Large intestine (tissue), 3 donors: ENCODE measurements around the gene OSBPL7. TPM values are rescaled to one million over a fixed set of nuclear protein-coding genes. Genes with fewer than 3 reads are reported as not detected.

Experiments
- DNase-seq, 2 donors: peaks; one replicate each; pipeline versions ENCODE4 v3.0.0 to v3.0.0-alpha.2; 2013
- H3K27ac ChIP-seq: one replicate; pipeline ENCODE4 v1.5.1; 2013; ENCODE audit warnings: low read length
- H3K27me3 ChIP-seq: 2 replicates; pipeline ENCODE4 v1.6.1; 2013; ENCODE audit warnings: low read length; ENCODE audit not compliant: control insufficient read depth, insufficient read depth
- H3K36me3 ChIP-seq: 2 replicates; pipeline ENCODE4 v1.6.1; 2013; ENCODE audit warnings: low read length; ENCODE audit not compliant: control insufficient read depth, insufficient read depth
- H3K4me1 ChIP-seq: one replicate; pipeline ENCODE4 v1.6.1; 2013; ENCODE audit warnings: low read length; ENCODE audit not compliant: control insufficient read depth, insufficient read depth
- H3K4me3 ChIP-seq: one replicate; pipeline ENCODE4 v1.5.1; 2013; ENCODE audit warnings: low read length
- H3K9me3 ChIP-seq: one replicate; pipeline ENCODE4 v1.6.1; 2013; ENCODE audit warnings: mild to moderate bottlenecking, low read depth, low read length, moderate library complexity; ENCODE audit not compliant: control insufficient read depth
- WGBS: methylation state at CpG from one replicate; pipeline ENCODE4 v1.1.5; 2013; ENCODE audit warnings: low lambda C conversion rate; ENCODE audit not compliant: insufficient coverage; 5-methylcytosine and 5-hydroxymethylcytosine counted together
- polyA plus RNA-seq: library from polyadenylated mRNA; unstranded; fragments of 120-200 nt; gene quantifications from one replicate; pipeline ENCODE4 v1.2.1, GENCODE V29; 2013

Gene OSBPL7
- polyA plus RNA-seq, 1 donor = 19.9 TPM

DNA sequence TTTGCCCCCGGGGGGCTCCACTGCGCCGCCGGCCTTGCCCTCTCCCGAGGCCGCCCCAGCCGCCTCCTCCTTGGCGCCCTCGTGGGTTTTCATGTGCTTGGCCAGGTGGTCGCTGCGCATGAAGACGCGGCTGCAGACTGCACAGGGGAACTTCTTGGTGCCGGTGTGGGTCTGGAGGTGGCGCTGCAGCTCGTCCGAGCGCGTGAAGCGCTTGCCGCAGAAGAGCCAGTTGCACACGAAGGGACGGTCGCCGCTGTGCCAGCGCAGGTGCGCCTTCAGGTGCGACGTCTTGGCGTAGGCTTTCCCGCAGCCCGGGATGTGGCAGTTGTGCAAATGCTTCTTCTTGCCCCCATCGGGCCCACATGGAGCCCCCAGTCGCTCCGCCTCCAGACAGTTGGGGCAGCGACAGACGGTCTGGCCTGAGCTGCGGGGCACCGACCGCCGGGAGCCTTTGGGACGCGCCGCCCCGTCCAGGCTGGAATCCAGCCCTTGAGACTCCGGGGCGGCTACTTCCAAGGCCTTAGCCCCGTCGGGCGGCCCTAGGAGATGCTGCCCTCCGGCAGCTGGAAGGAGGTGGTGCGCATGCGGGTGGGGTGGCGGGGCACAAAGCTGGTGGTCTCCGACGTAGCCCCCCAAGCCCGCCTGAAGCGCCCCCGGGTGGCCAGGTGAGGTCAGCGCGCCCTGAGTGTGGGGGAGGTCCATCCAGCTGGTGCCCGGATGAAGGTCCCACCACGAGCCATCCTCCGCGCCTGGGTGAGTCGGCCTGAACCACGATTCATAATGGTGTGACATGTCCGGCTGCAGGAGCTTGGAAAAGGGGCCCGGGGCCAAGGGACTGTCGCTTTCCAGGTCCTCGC, 26.0 kb upstream of the OSBPL7 start:
- H3K36me3 ChIP-seq = no peaks in the 10 kb centered on the region
- no peak for DNase-seq
- H3K4me3 ChIP-seq = no peak overlapping the region
- peaks cover 61% of the 10 kb centered on the region for H3K27me3 ChIP-seq
- no peak overlapping the region for H3K27ac ChIP-seq
- H3K4me1 ChIP-seq = peaks cover 35% of the 10 kb centered on the region
- WGBS = no CpG with 5 or more reads among the region's 71 CpGs
- H3K9me3 ChIP-seq = peaks cover 3% of the 10 kb centered on the region

GRCh38 chr17:47846716-47847340, 25.2 kb upstream of the OSBPL7 start:
- Histone ChIP-seq H3K27me3 (peaks cover 54% of the 10 kb centered on the region), H3K4me1 (peaks cover 36% of the 10 kb centered on the region)
- no CpG with 5 or more reads among the region's 31 CpGs for WGBS

GRCh38 chr17:47845716-47846075, 24.1 kb upstream of the OSBPL7 start:
- Histone ChIP-seq H3K36me3 (no peaks in the 10 kb centered on the region), H3K9me3 (peaks cover 3% of the 10 kb centered on the region), H3K27ac (no peak overlapping the region), H3K4me3 (no peak overlapping the region), H3K4me1 (peaks cover 38% of the 10 kb centered on the region), H3K27me3 (peaks cover 45% of the 10 kb centered on the region)
- DNase-seq = no peak
- WGBS = no CpG with 5 or more reads among the region's 3 CpGs

More at GRCh38 chr17:47846716-47847340, 25.2 kb upstream of the OSBPL7 start:
- Histone ChIP-seq H3K36me3 (no peaks in the 10 kb centered on the region), H3K9me3 (peaks cover 3% of the 10 kb centered on the region), H3K4me3 (no peak overlapping the region), H3K27ac (no peak overlapping the region)
- DNase-seq = no peak

- Histone ChIP-seq H3K4me1 (peaks cover 36% of the 10 kb centered on the region), H3K27me3 (peaks cover 38% of the 10 kb centered on the region)
- no peak for DNase-seq
Measured at GRCh38 chr17:47844814-47845715, 23.5 kb upstream of the OSBPL7 start.

DNA sequence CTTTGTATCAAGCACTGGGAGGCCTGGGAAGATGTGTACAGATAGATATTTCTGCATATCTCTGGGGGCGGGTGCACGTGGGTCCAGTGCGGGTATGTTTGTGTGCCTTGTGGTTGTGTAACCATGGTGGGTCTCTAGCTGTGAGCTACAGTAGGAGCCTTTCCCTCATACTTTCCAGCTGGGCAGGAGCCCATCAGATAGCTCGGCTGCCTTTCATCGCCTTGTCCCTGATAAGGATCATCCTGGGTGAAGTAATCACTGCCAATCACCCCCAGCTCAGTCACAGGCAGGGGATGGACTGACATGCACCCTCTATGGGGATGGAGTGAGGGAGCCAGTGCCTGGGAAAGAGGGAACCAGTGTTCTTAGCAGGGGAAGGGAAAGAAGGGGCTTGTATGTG, 22.6 kb upstream of the OSBPL7 start:
- WGBS = no CpG with 5 or more reads among the region's 5 CpGs
- Histone ChIP-seq H3K36me3 (no peaks in the 10 kb centered on the region), H3K27me3 (peaks cover 34% of the 10 kb centered on the region), H3K9me3 (peaks cover 3% of the 10 kb centered on the region), H3K4me1 (peaks cover 44% of the 10 kb centered on the region), H3K27ac (no peak overlapping the region), H3K4me3 (no peak overlapping the region)
- DNase-seq = no peak

More at GRCh38 chr17:47844814-47845715, 23.5 kb upstream of the OSBPL7 start:
- H3K4me3 ChIP-seq = no peak overlapping the region
- no CpG with 5 or more reads among the region's 4 CpGs for whole genome bisulfite sequencing
- H3K9me3 ChIP-seq = peaks cover 3% of the 10 kb centered on the region
- H3K27ac ChIP-seq = no peak overlapping the region
- H3K36me3 ChIP-seq = no peaks in the 10 kb centered on the region

- Histone ChIP-seq H3K4me1 (peaks cover 53% of the 10 kb centered on the region), H3K27ac (peak overlapping the region; percentile 5), H3K27me3 (peaks cover 25% of the 10 kb centered on the region), H3K36me3 (peaks cover 8% of the 10 kb centered on the region), H3K9me3 (peaks cover 3% of the 10 kb centered on the region), H3K4me3 (no peak overlapping the region)
- DNase-seq = no peak
- WGBS = no CpG with 5 or more reads among the region's 6 CpGs
Measured at GRCh38 chr17:47843391-47843730, 21.8 kb upstream of the OSBPL7 start.

- Histone ChIP-seq H3K27me3 (peaks cover 9% of the 10 kb centered on the region), H3K9me3 (no peaks in the 10 kb centered on the region), H3K4me1 (peaks cover 65% of the 10 kb centered on the region), H3K36me3 (peaks cover 23% of the 10 kb centered on the region), H3K27ac (peak overlapping the region; percentile 76), H3K4me3 (no peak overlapping the region)
- WGBS = no CpG with 5 or more reads among the region's 16 CpGs
- peak in 1 of 2 donors; percentile 49 for DNase-seq
Measured at GRCh38 chr17:47841488-47842291, 20.1 kb upstream of the OSBPL7 start.

DNA sequence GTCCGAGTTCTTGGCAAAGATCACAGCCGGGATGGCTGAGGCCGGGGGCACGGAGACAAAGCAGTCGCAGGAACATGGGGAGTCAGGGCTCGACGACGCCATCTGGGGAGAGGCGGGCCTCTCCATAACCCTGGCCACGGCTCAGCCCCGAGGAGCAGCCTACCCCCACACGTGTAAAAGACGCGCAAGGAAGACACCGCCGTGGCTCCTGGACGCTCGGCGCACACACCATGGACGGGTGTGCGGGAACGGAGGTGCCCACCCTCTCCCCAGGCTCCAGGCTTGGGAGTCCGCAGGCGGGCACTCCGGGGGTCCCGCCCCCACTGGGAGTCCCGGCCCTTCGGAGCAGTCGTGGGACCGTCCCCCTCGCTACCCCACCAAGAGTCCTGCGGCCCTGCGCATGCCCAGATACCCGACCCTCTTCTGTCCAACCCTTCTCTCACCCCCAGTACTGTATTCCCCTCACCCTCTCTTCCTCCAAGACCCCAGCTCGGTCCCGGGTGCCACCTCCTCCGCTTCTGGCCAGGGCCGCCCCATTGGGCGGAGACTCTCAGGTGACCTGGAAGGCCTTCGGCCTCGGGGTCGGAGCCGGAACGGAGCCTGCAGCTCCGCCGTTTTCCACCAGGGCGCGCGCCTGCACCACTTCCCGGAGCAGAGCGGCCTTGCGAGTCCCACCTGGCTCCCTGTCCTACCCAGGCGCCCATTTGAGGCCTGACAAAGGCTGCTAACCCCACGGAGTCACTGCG, 19.3 kb upstream of the OSBPL7 start, which contains the start of gene SCRN2:
Gene SCRN2, minus strand, starts transcription at position 532 of the 746 bp plus-strand sequence. Its CDS starts 430 bp downstream, at position 102.
- H3K27ac ChIP-seq = peak within 1 kb of the TSS; percentile 76
- WGBS = no CpG with 5 or more reads among the region's 55 CpGs
- H3K27me3 ChIP-seq = peaks cover 2% of the 10 kb centered on the region
- H3K9me3 ChIP-seq = no peaks in the 10 kb centered on the region
- peaks cover 65% of the 10 kb centered on the region for H3K4me1 ChIP-seq
- peak within 1 kb of the TSS; percentile 96 for H3K4me3 ChIP-seq
- peaks cover 31% of the 10 kb centered on the region for H3K36me3 ChIP-seq
- peak; percentile 87 to 94 for DNase-seq

DNA sequence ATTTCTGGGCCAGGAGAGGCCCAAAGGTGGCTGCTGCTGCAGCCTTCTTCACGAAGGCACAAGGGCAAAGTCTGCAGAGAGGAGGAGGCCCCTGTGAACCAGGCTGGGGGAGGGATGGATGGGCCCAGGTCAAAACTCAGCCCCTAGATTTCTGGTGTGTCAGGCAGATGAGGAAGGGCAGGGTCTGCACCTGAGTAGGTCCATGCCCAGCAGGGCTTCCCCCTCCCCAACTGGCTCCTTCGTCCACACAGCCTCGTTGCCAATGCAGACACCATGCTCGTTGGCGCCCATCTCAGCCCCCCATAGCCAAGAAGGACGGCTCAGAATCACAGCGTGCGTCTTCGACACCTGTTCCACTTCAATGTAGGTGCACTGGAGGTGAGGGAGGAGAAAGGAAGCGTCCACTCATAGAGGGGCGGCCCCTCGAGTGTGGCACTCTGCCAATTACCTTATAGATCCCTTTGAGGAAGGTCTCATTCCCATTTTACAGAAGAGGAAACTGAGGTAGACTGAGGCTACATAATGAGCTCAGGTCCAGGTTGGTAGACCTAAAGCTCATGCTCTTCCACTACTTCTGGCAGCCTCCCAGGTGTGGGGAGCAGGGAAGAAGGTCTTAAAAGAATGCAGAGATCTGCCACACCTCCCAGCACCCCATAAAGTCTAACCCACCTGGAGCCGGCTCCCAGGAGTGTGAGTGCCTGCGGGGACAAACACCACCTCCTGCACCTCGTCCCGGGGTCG, 18.6 kb upstream of the OSBPL7 start:
- Histone ChIP-seq H3K27ac (peak overlapping the region; percentile 76), H3K27me3 (peaks cover 2% of the 10 kb centered on the region), H3K36me3 (peaks cover 38% of the 10 kb centered on the region), H3K4me1 (peaks cover 65% of the 10 kb centered on the region), H3K4me3 (peak overlapping the region; percentile 96), H3K9me3 (no peaks in the 10 kb centered on the region)
- no CpG with 5 or more reads among the region's 17 CpGs for WGBS
- peak; percentile 38 to 71 for DNase-seq
